Activated T-helper 1 cell treated with Interleukin-2 at 50 U/mL for 16 hours (primary cell): ENCODE results near the gene ARMC9.
A peak's percentile ranks its signal among the peaks of the same experiment; 100 is the strongest.

ENCODE experiments used
- DNase-seq: peaks from one replicate; pipeline ENCODE4 v3.0.0-alpha.2; 2020; ENCODE audit warnings: low read depth

ARMC9 gene

GRCh38 chr2:231204146-231204545 lies 5.7 kb downstream of the ARMC9 start:
- no peak for DNase-seq

DNA sequence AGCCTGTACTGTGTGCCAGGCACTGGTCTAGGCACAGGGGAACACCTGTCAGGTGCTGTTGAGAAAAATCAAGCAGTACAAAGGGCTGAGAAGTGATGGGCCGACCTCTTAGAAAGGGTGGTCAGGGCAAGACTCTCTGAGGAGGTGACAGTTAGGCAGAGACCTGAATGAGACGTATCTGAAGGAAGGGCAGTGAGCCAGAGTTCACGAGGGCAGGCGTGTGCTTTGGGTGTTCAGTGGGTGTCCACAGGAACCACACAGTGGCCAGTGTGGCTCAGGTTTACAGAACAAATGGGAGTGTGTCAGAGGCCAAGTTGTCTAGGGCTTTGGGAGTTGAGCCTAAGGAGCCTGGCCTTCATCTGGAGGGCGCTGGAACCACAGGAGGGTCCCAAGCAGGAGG lies 6.2 kb downstream of the ARMC9 start:
- DNase-seq: no peak

DNA sequence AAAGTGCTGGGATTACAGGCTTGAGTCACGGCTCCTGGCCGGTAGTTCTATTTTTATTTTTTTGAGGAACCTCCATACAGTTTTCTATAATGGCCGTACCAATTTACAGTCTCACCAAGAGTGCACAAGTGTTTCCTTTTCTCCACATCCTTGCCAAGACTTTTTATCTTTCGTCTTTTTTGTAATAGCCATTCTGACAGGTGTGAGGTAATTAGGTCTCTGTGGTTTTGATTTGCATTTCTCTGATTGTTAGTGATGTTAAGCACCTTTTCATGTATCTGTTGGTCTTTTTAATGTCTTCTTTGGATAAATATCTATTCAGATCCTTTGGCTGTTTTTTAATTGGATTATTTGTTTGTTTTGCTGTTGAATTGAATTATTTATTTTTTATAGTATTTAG lies 9.3 kb downstream of the ARMC9 start:
- no peak for DNase-seq

- no peak for DNase-seq
Observed at GRCh38 chr2:231210782-231211181, 12.4 kb downstream of the ARMC9 start.

- DNase-seq: no peak
Observed at GRCh38 chr2:231211486-231211885, 13.1 kb downstream of the ARMC9 start.

DNA sequence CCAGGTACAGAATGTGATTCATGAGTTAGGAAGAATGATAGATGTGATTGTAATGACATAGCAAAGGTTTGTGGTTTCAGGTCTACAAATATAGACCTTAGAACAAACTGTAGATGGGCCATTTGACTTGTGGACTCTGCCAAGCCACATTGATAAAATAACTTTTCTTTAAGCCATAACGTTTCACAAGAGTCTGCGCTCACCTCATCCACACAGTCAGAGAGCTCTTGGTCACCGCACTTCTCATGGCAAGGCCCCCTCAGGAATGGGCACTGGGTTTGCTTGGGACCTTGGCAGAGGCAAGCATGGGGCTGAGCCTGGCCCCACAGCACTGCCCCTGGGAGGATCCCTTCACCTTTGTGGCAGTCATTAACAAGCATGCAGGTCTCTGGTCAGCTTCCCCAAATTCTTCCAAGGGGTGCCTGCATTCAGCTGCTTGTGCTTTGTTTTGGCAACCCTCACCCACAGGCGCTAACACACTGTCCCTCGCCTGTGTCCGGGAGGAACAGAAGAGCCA lies 14.0 kb downstream of the ARMC9 start:
- DNase-seq: no peak

DNA sequence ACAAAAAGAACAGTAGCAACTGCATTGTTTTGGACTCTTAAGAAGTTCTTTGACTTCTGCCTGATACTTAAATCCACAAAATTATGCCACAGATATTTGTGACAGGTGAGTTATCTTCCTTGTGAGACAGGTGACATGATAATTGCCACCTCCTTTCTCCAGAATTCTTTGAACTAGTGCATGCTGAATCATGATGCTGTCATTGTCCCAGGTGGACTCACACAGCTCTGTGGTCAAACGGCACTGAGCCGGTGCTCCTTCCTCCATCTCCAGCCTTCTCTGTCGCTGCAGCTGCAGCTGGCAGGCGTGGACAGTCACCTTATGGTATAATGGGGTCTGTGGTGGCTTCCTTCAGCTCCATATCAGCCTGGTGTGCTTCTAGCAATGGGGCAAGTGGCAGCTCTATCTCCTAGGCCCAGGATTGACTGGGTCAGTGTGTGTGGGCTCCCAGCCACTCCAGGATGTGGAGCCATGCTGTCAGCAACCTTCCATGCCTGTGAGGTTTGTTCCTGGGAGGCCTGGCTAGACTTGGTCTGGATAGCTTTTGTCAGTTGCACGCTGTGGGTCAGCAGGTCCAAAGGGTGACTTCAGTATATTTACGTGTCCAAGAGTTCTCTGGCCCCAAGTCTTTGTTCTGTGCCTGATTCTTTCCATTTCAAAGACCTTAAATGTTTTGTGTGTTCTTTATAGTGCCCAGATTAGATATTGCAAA lies 15.7 kb downstream of the ARMC9 start:
- DNase-seq: no peak

- no peak for DNase-seq
Observed at GRCh38 chr2:231218366-231218765, 19.9 kb downstream of the ARMC9 start.

GRCh38 chr2:231219289-231219688 lies 20.9 kb downstream of the ARMC9 start:
- DNase-seq: no peak

- no peak for DNase-seq
Observed at GRCh38 chr2:231221761-231222160, 23.3 kb downstream of the ARMC9 start.

GRCh38 chr2:231222318-231223000 lies 24.0 kb downstream of the ARMC9 start:
- DNase-seq: no peak

GRCh38 chr2:231223001-231223375 lies 24.6 kb downstream of the ARMC9 start:
- DNase-seq: no peak

DNA sequence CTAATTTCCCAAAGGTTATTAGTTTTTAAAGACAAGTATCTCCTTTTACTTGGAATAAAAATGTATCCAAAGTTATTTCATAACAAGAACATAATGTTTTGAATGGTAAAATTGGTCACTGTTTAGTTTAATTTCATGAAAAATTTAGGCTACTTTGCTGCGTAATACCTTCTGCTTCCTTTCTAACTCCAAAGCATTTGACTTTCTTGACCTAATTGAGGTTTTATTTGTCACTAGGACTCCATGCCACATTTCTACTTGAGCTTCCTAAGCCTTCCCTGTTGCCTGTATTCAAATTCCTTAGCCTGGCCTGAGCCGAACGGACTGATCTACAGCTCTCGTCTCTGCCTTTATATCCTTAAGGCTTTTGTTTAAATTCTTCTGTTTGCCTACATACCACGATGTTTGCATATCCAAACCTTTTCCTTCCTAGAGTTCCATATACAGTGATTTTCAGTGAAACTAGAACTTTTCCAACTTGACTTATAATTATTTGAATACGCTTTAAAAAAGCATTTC lies 25.1 kb downstream of the ARMC9 start:
- DNase-seq: no peak

DNA sequence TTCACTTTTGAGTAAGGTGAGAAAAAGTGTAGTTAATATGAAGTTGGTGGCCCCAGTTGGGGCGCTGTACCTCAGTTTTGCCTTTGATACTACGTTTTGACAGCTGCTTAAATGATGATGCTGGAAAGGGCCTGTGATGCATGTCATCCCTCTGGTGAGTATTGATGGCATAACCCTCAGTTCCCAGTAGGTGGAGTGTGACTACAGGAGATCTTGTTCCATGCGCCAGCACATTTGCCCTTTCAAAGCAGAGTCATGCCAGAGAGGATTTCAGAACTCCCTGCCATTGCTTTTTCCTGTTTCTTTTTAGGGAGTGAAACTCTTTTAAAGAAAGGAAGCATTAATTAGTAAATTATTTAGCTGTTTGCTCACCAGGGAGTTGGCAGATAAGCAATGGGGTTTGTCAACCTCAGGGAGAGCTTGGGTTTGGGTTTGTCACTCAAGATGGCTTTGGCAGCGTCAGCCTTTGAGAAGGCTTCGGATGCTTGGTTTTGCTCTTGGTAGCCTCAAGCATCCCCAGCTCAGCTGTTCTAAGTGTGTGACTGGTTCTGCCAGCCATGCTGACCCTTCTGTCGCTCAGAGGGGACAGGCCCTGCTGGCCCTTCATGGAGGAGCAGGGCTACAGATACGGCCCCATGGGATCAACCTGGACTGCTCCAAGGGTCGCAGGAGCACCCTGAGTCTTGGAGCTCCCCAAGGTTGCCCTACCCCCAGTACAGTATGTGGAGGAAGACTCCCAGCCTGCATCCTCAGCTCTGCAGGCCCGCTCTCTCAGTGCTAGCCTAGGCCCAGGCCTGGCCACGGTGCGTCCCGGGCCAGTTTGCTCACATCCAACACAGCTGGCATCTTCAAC lies 29.1 kb downstream of the ARMC9 start:
- DNase-seq: peak; percentile 4

GRCh38 chr2:231228223-231228622 lies 29.8 kb downstream of the ARMC9 start:
- no peak for DNase-seq

- no peak for DNase-seq
Observed at GRCh38 chr2:231228974-231229529, 30.6 kb downstream of the ARMC9 start.

DNA sequence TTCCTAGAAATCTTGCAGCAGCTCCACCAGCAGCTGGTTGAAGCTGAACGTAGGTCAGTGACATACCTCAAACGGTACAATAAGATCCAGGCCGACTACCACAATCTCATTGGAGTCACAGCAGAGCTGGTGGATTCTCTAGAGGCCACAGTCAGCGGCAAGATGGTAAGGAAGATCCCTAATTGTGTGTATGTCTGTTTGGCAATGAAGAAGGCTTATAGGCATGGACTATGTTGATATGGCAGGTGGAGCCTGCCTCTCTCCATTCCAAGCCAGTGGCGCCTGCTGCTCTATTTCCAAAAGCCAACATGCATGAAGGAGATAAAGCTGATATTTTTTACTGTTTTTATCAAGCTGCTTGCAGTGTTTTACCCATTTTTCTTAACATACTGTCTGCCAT lies 36.8 kb downstream of the ARMC9 start:
- no peak for DNase-seq

DNA sequence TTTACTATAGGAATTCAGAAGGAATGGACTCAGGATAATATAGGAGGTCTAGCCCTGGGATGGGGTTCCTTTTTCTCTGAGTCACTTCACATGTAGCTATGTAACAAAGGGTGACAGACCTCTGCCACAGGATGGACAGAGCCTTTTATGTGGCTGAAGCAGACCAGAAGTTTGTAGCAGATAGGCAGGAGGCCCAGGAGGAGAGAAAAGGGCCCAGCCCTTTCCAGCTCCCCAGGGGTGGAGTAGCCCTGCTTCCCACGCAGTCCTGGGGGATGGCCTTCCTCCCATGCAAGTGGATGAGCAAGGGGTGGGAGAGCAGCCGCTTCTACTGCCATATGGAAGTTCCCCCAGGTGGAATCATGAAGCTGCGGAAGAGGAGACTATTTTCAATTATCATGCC lies 40.3 kb downstream of the ARMC9 start:
- no peak for DNase-seq

DNA sequence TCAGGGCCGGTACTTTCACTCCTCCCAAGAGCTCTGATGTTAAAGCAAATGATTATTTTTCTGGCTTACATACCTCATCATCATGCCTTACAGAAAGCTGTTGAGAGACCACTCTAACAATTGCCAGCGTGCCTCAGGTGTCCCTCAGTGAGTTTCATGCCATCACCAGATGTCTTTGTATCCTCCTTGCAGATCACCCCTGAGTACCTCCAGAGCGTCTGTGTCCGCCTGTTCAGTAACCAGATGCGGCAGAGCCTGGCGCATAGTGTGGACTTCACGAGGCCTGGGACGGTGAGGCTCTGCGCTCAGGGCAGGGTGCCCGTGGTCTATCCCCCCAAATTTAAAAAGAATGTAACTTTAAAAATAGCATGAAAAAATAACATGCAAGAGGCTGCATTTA lies 41.3 kb downstream of the ARMC9 start:
- no peak for DNase-seq

DNA sequence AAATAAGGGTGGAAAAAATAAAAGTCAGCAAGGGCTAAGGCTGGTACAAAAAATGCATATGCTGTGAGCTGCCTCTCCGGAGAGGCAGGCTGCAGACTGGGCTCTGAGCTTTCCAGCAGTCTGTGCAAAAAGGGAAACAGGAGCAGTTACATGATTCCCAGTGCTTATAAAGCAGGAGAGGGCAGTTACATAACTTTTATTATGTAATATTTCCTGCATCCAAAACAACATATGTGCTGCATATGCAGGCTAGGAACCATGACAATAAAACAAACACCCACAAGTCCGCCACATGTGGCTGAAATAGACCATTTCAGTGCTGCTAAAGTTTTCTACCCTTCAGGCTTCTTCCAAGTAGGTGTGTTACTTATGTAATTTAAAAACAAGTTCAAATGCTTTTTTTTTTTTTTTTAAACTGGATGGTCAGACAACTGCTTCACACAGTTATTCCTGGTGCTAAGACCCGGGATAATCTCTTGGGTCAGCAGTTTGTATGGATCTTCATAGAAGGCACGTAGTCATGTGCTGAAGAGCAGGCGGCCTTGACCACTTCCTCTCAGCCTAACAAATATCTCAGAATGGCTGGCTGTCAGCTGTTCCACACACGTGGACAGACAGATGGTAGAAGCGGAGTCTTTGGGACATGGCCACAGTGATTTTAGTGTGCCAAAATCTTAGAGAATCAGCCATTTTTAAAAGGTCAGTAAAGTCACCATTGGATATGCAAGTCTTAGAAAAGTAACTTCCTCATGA lies 43.5 kb downstream of the ARMC9 start:
- no peak for DNase-seq

- DNase-seq: no peak
Observed at GRCh38 chr2:231243866-231244265, 45.4 kb downstream of the ARMC9 start.
